Activated naive CD4-positive, alpha-beta T cell treated with anti-CD3 and anti-CD28 coated beads for 36 hours (primary cell): ENCODE measurements around the gene SKAP1. TPM values are rescaled to one million over a fixed set of nuclear protein-coding genes. Genes with fewer than 3 reads are reported as not detected.
A peak's percentile ranks its signal among the peaks of the same experiment; 100 is the strongest.

Experiments
- CTCF ChIA-PET: fragments of 350-600 bp; sonication (Branson Sonifier 250); formaldehyde crosslinking; loops from one replicate; lab custom pipeline; 2021; ENCODE audit warnings: antibody characterized with exemption; lab: Charles Lee
- DNase-seq: peaks from one replicate; pipeline ENCODE4 v3.0.0-alpha.2; 2020
- H3K27ac Mint-ChIP-seq: one replicate; pipeline ENCODE4 v1.8.0; 2021; ENCODE audit warnings: mild to moderate bottlenecking, mixed read lengths
- H3K27me3 Mint-ChIP-seq: one replicate; pipeline ENCODE4 v1.8.0; 2021; ENCODE audit warnings: low read depth, mixed read lengths
- H3K36me3 Mint-ChIP-seq: one replicate; pipeline ENCODE4 v1.8.0; 2021; ENCODE audit warnings: low read depth, mixed read lengths
- H3K4me1 Mint-ChIP-seq: one replicate; pipeline ENCODE4 v1.8.0; 2021; ENCODE audit warnings: low read depth, mixed read lengths
- H3K4me3 Mint-ChIP-seq: one replicate; pipeline ENCODE4 v1.8.0; 2021; ENCODE audit warnings: mild to moderate bottlenecking, moderate library complexity, mixed read lengths
- H3K9me3 Mint-ChIP-seq: one replicate; pipeline ENCODE4 v1.8.0; 2021; ENCODE audit warnings: mixed read lengths
- intact Hi-C: fragments of 100-400 bp; cut with micrococcal nuclease; formaldehyde crosslinking; loops from one replicate; pipeline ENCODE4 v1.15.1; 2023
- total RNA-seq, 2 experiments: library from RNA; stranded (reverse); gene quantifications; one replicate each; pipeline ENCODE4 v1.2.3, GENCODE V29; 2021

SKAP1 gene
- total RNA-seq: 10 to 100 TPM; 60.3 to 60.5 TPM

DNA sequence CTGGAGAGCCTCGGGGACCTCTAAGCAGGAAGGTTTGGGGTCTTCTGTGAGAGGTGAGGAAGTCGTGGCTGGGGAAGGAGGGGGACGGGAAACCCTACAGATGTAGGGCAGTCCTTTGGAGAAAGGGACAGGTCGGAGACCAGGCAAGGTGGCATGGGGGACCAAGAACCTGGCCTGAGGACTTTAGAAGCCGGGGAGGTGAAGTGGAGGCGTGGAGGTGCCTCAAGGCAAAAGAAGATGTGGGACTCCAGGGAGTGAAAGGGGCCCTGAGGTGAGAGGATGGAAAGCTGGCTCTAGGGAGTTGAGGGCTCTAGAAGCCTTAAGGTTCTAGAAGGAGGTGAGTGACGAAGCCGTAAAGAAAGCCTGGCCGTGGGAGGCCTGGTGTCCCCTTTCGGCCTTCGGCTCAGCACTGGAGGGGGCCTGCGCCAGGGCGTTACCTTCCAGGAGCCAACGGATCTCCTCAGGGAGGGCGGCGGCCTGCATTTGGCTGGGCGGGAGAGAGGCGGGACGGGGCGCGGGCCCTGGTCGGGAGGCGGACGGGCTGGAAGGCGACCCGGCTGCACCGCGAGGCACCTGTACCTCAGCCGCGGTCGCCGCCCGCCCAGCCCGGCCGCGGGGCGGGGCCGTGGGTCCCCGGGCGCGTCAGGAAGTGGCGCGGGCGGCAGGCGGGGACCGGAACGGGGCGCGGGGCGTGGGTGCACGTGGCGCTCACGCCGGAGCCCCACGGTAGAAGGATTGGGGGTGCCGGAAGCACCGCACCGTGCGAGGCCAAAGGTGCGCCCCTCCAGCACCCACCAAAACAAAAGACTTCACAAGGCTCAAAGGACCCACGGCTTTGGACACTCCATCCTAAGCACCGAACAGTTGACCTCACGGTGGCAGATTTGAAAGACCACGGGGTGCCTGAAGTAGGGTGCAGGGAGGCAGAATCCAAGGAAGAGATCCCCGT, at the start of gene SKAP1:
Gene SKAP1 (minus strand): TSS at position 577 of the 949 bp plus-strand sequence.
- CTCF ChIA-PET: no interaction called here
- Mint-ChIP-seq H3K27me3 (no peaks in the 10 kb centered on the region), H3K9me3 (no peaks in the 10 kb centered on the region), H3K4me1 (peaks cover 65% of the 10 kb centered on the region), H3K4me3 (peak within 1 kb of the TSS; percentile 95), H3K36me3 (peaks cover 13% of the 10 kb centered on the region), H3K27ac (peak within 1 kb of the TSS; percentile 96)
- peak; percentile 60 for DNase-seq
- intact Hi-C loops: loop anchor here (1.0 to 10.0 kb wide), 3 partner anchors 11 to 765 kb away; no protein-coding TSS in a partner anchor

DNA sequence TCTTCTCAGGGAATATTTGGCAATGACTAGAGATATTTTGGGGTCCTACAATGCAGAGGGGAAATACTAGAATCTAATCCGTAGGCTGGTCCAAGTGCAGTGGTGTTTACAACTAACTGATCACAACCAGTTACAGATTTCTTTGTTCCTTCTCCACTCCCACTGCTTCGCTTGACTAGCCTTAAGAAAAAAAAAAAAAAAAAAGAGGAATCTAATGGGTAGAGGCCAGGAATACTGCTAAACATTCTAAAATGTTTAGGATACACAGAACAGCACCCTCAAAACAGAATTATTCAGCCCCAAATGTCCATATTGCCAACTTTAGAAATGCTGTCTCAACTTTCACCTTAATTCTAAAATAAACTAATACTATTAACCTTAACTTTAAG, 49.0 kb upstream of the SKAP1 start:
- Mint-ChIP-seq H3K27me3 (peaks cover 5% of the 10 kb centered on the region), H3K27ac (no peak overlapping the region), H3K4me3 (no peak overlapping the region), H3K9me3 (no peaks in the 10 kb centered on the region), H3K36me3 (no peaks in the 10 kb centered on the region), H3K4me1 (peaks cover 14% of the 10 kb centered on the region)
- intact Hi-C loops: no loop called here
- DNase-seq: no peak
- CTCF ChIA-PET: no interaction called here

DNA sequence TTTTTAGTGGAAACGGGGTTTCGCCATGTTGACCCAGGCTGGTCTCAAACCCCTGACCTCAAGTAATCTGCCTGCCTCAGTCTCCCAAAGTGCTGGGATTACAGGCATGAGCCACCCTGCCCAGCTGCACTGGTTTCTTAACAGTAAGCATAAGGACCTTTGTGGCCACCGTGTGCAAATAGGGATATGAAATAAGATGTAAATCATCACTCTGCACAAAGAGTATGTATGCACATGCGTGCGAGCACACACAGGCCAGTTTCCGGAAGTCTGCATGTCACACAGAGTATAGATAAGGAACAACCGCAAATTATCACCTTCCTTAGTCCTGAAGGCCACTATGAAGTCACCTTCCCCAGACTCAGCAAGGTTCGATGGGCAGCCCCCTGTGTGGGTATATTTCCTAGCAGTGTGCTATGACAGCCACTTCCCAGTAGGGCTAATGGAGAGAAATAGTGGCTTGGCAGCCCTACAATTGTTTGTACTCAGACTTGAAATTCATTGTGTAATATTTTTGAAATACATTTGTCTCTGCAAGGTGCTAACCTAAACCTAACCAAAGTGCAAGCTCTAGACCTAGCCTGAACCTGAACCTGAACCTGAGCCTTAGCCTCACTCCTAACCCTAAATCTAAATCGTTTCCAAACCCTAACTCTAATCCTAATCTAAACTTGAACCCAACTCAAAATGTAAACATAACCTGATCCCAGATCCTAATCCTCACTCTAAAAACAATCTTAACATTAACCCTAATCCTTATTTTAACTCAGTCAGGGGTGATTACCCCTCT, 48.4 kb upstream of the SKAP1 start:
- Mint-ChIP-seq H3K27me3 (peaks cover 5% of the 10 kb centered on the region), H3K4me1 (peaks cover 9% of the 10 kb centered on the region), H3K9me3 (no peaks in the 10 kb centered on the region), H3K4me3 (no peak overlapping the region), H3K27ac (peak overlapping the region; percentile 0), H3K36me3 (no peaks in the 10 kb centered on the region)
- peak; percentile 50 for DNase-seq
- CTCF ChIA-PET: interaction anchor here (1.0 to 1.6 kb wide), 5 partner anchors 13 to 143 kb away, joined by 3 to 6 read pairs (median 3); no protein-coding TSS in a partner anchor
- intact Hi-C loops: no loop called here

DNA sequence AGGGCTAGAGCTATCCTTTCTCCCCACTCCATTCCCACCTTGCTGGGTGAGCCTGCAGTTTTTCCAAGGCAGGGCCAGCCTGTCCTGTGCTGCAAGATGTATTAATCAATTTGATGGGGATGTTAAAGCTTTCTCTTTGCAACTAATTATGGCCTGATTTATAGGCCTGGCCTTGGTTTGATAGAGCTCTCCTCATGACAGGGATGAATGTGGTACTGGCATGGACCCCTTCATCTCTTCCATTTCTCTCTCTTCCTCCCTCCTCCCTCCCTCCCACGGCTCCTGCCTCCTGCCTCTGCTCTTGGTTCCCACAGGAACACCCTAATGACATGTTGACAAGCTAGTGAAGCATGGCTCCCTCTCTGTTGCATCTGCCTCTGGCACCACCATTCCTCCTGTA, 47.2 kb upstream of the SKAP1 start:
- H3K27me3 Mint-ChIP-seq: peaks cover 5% of the 10 kb centered on the region
- no peak overlapping the region for H3K27ac Mint-ChIP-seq
- intact Hi-C loops: no loop called here
- no peaks in the 10 kb centered on the region for H3K36me3 Mint-ChIP-seq
- H3K4me1 Mint-ChIP-seq: peaks cover 2% of the 10 kb centered on the region
- no peak overlapping the region for H3K4me3 Mint-ChIP-seq
- CTCF ChIA-PET: interaction anchor here (1.0 to 1.6 kb wide), 5 partner anchors 15 to 141 kb away, joined by 3 to 6 read pairs (median 3); no protein-coding TSS in a partner anchor
- no peak for DNase-seq
- no peaks in the 10 kb centered on the region for H3K9me3 Mint-ChIP-seq

DNA sequence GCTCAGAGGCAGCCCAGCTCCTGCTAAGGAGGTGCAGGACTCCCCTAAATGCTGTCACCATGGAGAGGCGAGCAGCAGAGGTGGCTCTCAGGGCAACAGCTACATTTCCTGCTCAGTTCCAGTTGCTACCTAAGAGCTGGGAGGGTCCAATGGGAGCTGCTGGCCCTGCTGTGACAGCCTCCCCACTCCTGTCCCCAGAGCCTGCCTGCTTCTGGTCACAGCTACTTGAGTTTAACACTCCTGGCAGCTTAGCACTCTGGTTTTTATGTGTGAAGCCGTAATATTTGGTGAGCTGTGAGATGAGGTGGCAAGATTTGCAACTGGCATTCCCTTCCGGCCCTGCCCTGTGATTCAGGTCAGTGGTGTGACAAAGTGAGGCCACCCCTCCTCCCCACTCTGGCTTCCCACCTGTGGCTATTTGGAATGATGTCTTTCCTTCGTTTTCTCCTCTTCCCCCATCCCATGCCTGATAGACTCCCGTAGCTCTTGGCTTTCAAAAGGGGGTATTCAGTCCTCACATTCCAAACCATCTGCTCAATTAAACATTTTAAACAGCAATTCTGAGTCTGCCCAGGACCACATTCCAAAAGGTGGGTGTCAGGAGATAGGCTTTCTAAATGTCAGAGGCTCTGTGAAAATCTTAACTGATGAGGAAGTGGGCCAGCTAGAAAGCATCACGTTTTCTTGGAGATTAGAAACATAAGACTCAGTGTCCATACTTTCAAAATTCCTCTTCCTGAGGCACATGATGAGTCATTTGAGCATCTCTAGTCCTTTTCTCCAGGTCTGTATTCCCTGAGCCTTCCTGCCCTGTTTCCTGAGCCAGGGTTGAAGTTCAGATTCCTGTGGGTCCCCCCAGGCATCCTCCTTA, 42.6 kb upstream of the SKAP1 start:
- Mint-ChIP-seq H3K27ac (no peak overlapping the region), H3K36me3 (no peaks in the 10 kb centered on the region), H3K27me3 (peaks cover 4% of the 10 kb centered on the region), H3K9me3 (no peaks in the 10 kb centered on the region), H3K4me3 (no peak overlapping the region), H3K4me1 (no peaks in the 10 kb centered on the region)
- intact Hi-C loops: no loop called here
- DNase-seq: no peak
- CTCF ChIA-PET: interaction anchor here (0.7 kb wide), 1 partner anchor 67 kb away, joined by 3 read pairs; no protein-coding TSS in a partner anchor

DNA sequence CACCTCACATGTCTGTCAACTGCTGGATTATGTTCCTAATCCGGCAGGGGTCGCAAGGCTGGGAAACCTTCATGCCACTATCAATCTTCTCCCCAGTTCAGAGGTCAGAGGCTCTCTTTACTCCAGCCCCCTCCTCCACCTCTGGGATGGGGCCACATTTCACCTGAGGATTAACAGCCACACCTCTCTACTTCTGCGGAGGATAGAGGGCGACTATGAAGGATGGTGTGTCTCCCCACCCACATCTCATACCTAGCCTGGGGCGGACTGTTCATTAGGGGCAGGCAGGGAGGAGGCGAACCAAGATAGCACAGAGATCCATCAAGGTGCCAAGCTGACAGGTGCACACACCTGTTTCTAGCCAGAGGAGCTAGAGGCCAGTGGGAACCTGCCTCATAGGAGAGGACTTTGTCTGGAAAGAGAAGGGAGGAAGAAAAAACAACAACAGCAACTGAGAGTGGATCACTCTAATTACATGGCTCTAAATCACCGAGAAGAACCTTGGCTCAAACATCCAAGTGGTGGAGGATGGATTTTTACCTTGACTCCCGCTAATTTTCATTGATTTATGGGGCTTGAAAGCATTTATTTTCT, 41.9 kb upstream of the SKAP1 start:
- Mint-ChIP-seq H3K4me1 (no peaks in the 10 kb centered on the region), H3K4me3 (no peak overlapping the region), H3K36me3 (no peaks in the 10 kb centered on the region), H3K9me3 (no peaks in the 10 kb centered on the region), H3K27ac (no peak overlapping the region), H3K27me3 (no peaks in the 10 kb centered on the region)
- CTCF ChIA-PET: interaction anchor here (0.7 to 1.0 kb wide), 2 partner anchors 15 to 68 kb away, joined by 3 to 4 read pairs; no protein-coding TSS in a partner anchor
- intact Hi-C loops: no loop called here
- no peak for DNase-seq

DNA sequence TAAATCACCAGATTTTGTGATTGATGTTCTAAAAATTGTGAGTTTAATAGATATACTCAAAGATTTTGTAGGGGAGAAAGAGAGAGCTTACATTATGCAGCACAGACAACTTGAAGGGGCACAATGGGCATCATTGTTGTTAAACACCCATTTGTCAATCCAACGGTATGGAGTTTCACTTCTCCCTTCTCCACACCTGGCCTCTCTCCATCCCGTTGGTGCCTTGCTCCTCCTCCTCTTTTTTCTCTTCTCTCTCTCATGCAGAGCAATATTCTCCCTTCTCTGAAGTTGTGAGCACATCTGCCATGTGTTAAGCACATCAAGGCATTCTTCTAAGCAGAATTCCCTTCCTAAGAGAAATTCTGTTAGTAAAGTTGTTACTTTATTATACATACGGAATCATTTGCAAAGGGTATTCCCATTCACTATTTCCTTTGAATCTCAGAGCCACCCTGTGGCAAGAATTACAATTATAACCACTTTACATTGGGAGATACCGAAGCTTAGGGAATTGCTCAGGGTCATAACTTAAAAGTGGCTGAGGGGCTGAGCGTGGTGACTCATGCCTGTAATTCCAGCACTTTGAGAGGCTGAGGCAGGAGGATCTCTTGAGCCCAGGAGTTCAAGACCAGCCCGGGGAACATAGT, 40.5 kb upstream of the SKAP1 start:
- CTCF ChIA-PET: interaction anchor here (0.6 to 0.9 kb wide), 5 partner anchors 107 to 390 kb away, joined by 3 to 4 read pairs (median 3); no protein-coding TSS in a partner anchor
- no peak overlapping the region for H3K4me3 Mint-ChIP-seq
- intact Hi-C loops: no loop called here
- H3K4me1 Mint-ChIP-seq: no peaks in the 10 kb centered on the region
- H3K9me3 Mint-ChIP-seq: no peaks in the 10 kb centered on the region
- H3K27ac Mint-ChIP-seq: no peak overlapping the region
- H3K27me3 Mint-ChIP-seq: no peaks in the 10 kb centered on the region
- no peak for DNase-seq
- H3K36me3 Mint-ChIP-seq: no peaks in the 10 kb centered on the region

DNA sequence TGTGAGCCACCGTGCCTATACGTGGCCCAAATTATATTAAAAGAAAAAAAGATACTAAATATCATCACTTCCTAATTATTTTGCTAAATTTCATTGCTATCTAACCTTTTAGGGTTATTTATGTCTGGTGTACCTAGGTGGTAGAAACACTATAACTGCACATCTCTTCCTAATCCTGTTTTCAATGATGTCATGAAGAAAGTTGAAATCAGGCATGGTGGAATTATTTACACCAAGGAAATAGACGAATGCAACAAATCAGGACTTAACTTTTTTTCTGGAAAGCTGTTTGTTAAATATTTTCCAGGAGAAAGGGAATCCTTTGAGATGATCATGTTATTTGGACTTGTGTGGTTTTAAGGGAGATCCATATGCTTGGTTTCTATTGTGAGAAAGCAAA, 39.2 kb upstream of the SKAP1 start:
- no peaks in the 10 kb centered on the region for H3K4me1 Mint-ChIP-seq
- no peaks in the 10 kb centered on the region for H3K36me3 Mint-ChIP-seq
- CTCF ChIA-PET: no interaction called here
- H3K27ac Mint-ChIP-seq: no peak overlapping the region
- H3K27me3 Mint-ChIP-seq: no peaks in the 10 kb centered on the region
- intact Hi-C loops: no loop called here
- no peaks in the 10 kb centered on the region for H3K9me3 Mint-ChIP-seq
- DNase-seq: no peak
- no peak overlapping the region for H3K4me3 Mint-ChIP-seq

DNA sequence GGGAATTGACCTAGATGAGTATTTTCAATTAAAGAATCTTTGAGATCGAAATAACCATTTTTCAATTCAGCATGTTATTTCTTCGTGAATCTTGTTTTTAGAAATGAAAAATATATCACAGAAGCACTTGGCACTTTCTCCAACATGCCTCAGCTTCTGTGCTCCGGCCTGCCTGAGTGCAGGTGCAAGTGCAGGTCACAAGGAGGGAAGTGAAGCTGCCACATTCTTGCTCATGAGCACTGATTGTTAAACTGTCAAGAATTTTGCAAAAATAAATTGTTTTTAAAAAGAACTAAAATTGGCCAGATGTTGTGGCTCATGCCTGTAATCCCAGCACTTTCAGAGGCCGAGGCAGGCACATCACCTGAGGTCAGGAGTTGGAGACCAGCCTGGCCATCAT, 38.3 kb upstream of the SKAP1 start:
- no peak overlapping the region for H3K27ac Mint-ChIP-seq
- intact Hi-C loops: no loop called here
- no peaks in the 10 kb centered on the region for H3K36me3 Mint-ChIP-seq
- CTCF ChIA-PET: no interaction called here
- DNase-seq: no peak
- no peaks in the 10 kb centered on the region for H3K27me3 Mint-ChIP-seq
- no peaks in the 10 kb centered on the region for H3K4me1 Mint-ChIP-seq
- no peaks in the 10 kb centered on the region for H3K9me3 Mint-ChIP-seq
- H3K4me3 Mint-ChIP-seq: no peak overlapping the region

DNA sequence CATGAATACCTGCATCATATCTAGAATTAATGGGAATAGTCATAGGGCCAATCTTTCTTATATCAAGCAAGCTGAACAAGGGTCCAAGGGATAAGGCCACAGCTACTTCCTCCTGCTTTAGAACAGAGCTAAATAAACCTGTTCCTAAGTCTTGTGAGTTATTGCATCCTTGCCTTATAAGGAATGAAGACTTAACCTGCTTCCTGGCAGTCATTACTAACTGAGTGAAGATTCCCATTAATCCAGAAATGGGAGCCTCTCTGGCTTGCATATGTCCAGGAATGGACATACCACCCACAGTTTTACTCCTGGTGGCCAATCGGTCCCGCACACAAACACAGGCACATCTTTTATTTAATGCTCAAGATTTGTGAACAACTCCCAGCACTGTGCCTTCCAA, 35.9 kb upstream of the SKAP1 start:
- DNase-seq: no peak
- Mint-ChIP-seq H3K27me3 (no peaks in the 10 kb centered on the region), H3K27ac (no peak overlapping the region), H3K4me1 (no peaks in the 10 kb centered on the region), H3K9me3 (no peaks in the 10 kb centered on the region), H3K36me3 (no peaks in the 10 kb centered on the region), H3K4me3 (no peak overlapping the region)
- CTCF ChIA-PET: interaction anchor here (0.7 to 1.0 kb wide), 3 partner anchors 9 to 52 kb away, joined by 3 to 4 read pairs (median 3); no protein-coding TSS in a partner anchor
- intact Hi-C loops: no loop called here

DNA sequence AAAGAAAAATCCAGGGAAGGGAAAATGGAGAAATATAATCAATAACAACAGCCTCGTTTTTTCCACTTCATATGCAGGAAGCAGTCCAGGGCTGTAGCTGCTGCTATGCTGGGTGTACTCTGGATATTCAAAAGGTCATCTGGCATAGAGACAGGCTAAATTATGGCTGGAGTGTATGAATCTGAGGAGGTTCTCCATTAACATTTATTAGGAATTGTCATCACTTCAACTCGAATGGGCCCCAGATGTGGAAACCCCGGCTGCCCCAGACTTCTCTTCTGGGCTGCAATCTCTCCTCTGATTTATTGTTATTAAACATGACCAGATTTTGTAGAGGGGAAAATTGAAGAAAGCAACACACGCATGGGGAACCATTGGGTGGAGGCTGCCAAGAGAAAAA, 33.5 kb upstream of the SKAP1 start:
- intact Hi-C loops: no loop called here
- Mint-ChIP-seq H3K9me3 (no peaks in the 10 kb centered on the region), H3K4me3 (no peak overlapping the region), H3K27me3 (no peaks in the 10 kb centered on the region), H3K4me1 (peaks cover 7% of the 10 kb centered on the region), H3K36me3 (no peaks in the 10 kb centered on the region), H3K27ac (no peak overlapping the region)
- DNase-seq: no peak
- CTCF ChIA-PET: interaction anchor here (0.9 kb wide), 1 partner anchor 127 kb away, joined by 4 read pairs; no protein-coding TSS in a partner anchor
